HG03469 (cell line): ENCODE measurements around the gene HOXD10.

ENCODE experiments used
- ATAC-seq: cut with Tn5 transposase; IDR thresholded peaks from one replicate; pipeline ENCODE4 v1.9.1; 2021; ENCODE audit warnings: mild to moderate bottlenecking, moderate library complexity, moderate number of reproducible peaks; ENCODE audit not compliant: unreplicated experiment

Gene HOXD10

DNA sequence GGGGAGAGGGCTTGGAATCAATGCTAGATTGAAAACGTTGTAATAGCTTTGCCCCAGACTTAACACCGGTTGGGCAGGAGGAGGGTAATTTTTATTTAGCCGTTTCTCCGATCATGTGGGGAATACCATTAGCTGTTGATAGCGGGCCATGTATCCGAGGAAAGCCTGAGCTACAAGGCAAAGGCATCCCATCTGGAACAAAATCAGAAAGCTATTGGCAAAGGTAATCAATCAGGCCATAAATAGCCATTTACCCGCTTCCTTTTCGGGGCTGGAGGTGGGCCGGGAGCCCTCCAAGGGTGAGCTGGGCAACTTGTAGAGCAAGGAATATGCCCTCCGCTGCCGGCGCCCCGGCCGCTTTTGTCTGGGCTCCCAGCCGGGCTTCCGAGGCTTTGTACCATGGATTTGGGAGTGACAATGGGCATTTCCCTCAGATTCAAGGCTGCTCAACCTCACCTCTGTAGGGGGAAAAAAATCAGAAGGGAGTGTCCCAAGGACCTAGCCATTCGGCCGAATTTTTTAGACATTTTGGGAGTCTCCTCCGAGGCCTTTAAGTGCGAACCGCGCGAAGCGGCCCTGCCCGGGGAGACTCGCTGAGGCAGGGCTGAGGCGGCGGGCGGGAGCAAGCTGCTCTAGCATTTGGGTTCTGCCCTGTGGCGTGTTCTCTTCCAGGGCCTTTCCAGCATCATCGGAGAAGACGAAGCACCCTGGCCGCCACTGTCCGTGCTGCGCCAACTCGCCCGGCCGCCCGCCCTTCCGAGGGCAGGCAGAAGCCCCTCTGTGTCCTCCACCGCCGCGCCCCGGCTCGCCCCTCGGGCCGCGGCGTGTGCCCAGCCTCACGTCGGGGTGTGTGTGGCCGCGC, 4.8 kb downstream of the HOXD10 start:
- no peak for ATAC-seq

DNA sequence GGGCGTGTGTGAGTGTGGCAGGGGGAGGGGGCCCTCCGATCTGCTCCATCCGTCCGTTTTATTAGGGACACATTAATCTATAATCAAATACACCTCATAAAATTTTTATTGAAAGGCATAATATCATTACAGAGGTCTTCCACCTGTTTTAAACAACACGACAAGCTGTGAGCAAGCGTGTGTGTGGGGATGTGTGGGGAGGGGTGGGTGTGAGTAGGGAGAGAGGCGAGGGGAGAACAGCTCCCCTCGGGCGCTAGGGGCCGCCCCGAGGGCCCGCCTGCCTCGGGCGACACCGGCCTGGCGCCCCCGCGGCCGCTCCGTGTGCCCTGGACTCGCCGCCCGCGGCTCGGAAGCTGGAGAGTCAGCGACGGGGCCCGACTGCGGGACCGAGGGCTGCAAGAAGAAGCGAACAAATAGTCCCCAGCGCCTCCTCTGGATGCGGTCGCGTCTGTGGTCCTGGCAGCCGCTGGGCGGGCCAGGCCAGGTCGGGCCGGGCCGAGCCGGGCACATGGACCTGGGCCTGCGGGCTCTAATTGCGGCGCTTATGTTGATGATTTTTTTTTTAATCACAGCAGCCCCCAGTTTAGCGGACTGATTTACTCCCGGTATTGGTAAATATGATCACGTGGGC, 5.6 kb downstream of the HOXD10 start:
- no peak for ATAC-seq

- ATAC-seq = no peak
Observed at GRCh38 chr2:176122683-176123410, 6.3 kb downstream of the HOXD10 start, which contains the start of gene HOXD9. Gene HOXD9 (plus strand): TSS chr2:176122719. CDS start chr2:176122769, 50 bp downstream.

DNA sequence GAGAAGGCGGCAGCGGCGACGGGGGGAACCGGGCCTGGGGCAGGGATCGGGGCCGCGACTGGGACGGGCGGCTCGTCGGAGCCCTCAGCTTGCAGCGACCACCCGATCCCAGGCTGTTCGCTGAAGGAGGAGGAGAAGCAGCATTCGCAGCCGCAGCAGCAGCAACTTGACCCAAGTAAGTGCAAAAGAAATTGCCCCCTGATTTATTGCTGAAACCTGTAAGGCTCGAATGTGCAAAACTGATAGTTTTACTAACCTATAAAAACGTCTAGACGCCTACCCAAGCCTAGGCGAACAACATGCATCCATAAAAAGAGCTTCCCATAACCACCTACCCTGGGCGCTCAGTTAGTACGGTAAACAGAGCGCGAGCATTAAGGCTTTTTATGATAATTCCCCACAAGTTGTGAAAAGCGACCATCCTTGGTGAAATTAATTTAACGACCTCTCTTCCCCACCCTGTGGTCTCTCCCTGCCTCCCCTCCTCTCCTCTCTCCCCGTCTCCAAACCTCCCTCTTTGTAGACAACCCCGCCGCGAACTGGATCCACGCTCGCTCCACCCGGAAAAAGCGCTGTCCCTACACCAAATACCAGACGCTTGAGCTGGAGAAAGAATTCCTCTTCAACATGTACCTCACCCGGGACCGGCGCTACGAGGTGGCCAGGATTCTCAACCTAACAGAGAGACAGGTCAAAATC, 7.0 kb downstream of the HOXD10 start:
- no peak for ATAC-seq

GRCh38 chr2:176124110-176124946, 7.8 kb downstream of the HOXD10 start:
- no peak for ATAC-seq

DNA sequence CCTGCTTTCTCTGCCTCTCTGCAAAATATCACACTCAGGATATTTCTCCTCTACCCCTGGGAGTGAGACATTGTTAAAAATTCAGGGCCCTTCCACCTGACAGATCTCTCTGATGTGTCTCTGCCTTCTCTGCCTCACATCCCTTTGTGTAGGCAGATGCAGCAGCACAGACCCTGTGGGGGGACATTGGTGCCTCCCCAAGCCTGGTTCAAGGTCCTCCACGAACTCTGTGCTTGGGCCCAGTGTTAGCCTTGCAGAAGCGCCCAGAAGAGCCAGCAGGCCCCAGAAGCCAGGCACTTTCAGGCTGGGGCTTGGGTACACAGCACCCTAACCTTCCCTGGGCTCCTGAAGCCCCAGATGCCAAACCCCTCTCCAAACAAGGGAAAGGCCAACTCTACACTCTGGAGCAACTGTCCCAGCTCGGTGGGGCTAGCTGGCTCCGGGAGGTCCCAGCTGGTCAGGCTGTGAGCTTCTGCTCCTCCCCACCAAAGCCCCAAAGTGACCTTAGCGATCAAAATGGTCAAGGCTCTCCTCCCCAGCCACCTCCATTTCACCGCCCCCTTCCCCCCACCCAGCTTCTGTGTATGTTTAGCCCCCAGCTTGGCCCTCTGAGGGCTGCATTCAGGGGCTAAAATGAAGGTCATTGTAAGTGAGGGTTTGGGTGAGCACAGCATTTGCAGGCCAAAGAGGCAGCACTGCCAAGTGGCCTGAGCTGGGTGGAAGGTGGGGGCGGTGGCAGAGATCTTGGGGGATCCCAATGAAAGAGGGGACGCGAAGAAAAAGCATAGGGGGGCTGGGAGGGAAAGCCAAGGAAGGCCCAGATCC, 8.6 kb downstream of the HOXD10 start:
- no peak for ATAC-seq

- no peak for ATAC-seq
Observed at GRCh38 chr2:176125772-176126054, 9.1 kb downstream of the HOXD10 start.

- ATAC-seq = no peak
Observed at GRCh38 chr2:176126929-176127773, 10.6 kb downstream of the HOXD10 start.

DNA sequence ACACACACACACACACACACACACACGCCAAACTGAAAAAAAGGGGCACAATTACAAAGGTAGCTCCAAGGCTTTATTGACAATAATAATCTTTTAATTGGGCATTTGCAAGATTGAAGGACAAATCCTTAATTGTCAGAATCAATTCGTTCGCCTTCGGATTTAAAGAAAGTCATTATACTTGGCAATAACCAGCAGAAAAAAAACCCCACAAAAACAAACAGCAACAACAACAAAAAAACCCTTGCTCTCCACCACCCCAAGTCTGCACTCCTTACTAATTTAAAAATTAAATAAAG, 11.1 kb downstream of the HOXD10 start:
- no peak for ATAC-seq

- no peak for ATAC-seq
Observed at GRCh38 chr2:176128172-176128981, 11.8 kb downstream of the HOXD10 start.

DNA sequence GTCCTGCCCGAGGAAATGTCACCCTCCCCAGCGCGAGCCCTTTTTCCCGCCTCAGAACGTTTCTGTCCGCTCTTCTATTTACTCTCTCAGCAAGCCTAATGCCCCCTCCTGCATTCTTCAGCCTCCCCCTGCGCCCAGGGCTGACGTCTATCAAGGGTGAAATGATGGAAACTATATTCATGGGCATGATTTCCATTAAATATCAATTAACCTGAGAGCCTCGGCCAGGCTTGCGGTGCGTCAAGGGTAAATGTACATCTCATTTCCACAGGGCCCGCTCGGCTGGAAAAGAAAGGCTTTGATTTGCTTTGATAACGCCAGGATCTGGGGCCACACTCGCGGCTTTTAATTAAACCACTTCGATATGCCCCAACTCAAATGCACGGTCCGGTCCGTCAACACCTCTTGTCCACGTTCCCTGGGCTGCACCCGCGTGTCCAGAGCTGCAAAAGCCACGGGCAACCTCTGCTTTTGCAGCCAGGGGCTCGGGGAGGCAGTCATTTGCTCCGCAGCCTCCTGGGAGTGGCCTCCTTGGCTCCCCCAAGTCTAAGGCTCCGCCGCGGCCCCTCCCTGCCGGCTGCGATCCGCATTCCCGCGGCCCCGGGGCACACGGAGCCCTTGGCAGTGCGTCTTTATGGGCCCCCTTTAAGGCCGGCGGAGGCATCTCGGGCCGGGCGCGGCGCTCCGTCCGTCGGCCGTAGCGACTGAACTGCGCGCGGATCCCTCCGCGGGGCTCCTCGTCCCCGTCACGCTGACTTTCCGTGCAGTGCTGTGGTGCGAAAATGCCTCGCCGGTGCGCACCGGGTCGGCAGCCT, 12.6 kb downstream of the HOXD10 start, which contains the start of gene HOXD8:
HOXD8 (plus strand) TSS at position 724 of the 815 bp plus-strand sequence. CDS start 662 bp downstream, outside the sequence.
- no peak for ATAC-seq

DNA sequence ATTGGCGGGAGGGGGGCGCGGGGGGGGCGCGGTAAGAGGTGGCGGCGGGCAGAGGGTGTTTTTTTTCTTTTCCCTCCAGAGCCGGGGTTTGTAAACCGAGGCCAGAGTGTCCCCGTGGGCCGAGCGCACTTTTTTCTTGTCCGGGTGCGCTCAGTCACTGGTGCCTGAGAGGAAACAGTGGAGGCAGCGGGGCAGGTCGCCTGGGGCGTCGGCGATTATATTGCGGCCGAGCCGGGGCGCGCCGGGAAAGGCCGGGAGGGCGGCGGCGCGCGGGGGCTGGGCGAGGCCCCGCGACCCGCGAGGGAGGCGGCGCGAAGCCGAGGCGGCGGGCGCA, 13.2 kb downstream of the HOXD10 start:
- no peak for ATAC-seq

- ATAC-seq = no peak
Observed at GRCh38 chr2:176130147-176130956, 13.8 kb downstream of the HOXD10 start.

GRCh38 chr2:176130957-176131847, 14.6 kb downstream of the HOXD10 start:
- ATAC-seq = no peak

- ATAC-seq = no peak
Observed at GRCh38 chr2:176131848-176132158, 15.2 kb downstream of the HOXD10 start.
